SK-N-SH treated with all-trans-retinoic acid at 6 μM for 48 hours (cell line): ENCODE data around the gene SUSD4.

Source experiments
- ARNTL ChIP-seq: fragments of 450-650 bp; formaldehyde crosslinking; IDR thresholded peaks from 2 replicates; pipeline ENCODE4 v1.5.0; 2020; ENCODE audit warnings: low read depth, mild to moderate bottlenecking, moderate library complexity, borderline replicate concordance
- CREB5 ChIP-seq: fragments of 250-450 bp; sonication (Bioruptor Pico); IDR thresholded peaks from 2 replicates; pipeline ENCODE4 v1.5.1; 2020; ENCODE audit warnings: low read depth, mild to moderate bottlenecking, moderate library complexity
- ESRRG ChIP-seq: fragments of 250-450 bp; sonication (Bioruptor Pico); IDR thresholded peaks from 2 replicates; pipeline ENCODE4 v1.6.1; 2021; ENCODE audit warnings: mild to moderate bottlenecking
- ISL1 ChIP-seq: fragments of 250-450 bp; sonication (Bioruptor Pico); IDR thresholded peaks from 2 replicates; pipeline ENCODE4 v2.1.2; 2022; ENCODE audit warnings: mild to moderate bottlenecking, moderate library complexity
- OSR1 ChIP-seq: fragments of 250-450 bp; sonication (Bioruptor Pico); IDR thresholded peaks from 2 replicates; pipeline ENCODE4 v1.8.0; 2022; ENCODE audit warnings: moderate library complexity, mild to moderate bottlenecking, inconsistent platforms
- PATZ1 ChIP-seq: fragments of 250-450 bp; sonication (Bioruptor Pico); IDR thresholded peaks from 2 replicates; pipeline ENCODE4 v1.8.0; 2020; ENCODE audit warnings: mild to moderate bottlenecking, moderate library complexity, borderline replicate concordance
- POU6F1 ChIP-seq: fragments of 250-450 bp; sonication (Bioruptor Pico); IDR thresholded peaks from 2 replicates; pipeline ENCODE4 v1.8.0; 2021; ENCODE audit warnings: low read depth, mild to moderate bottlenecking, moderate library complexity, borderline replicate concordance
- PPARA ChIP-seq: fragments of 250-450 bp; sonication (Bioruptor Pico); IDR thresholded peaks from 2 replicates; pipeline ENCODE4 v1.5.0; 2020; ENCODE audit warnings: mild to moderate bottlenecking, borderline replicate concordance
- RARB ChIP-seq: fragments of 250-450 bp; sonication (Bioruptor Pico); IDR thresholded peaks from 2 replicates; pipeline ENCODE4 v1.8.0; 2021; ENCODE audit warnings: mild to moderate bottlenecking, moderate library complexity
- SNAI2 ChIP-seq: fragments of 250-450 bp; sonication (Bioruptor Pico); IDR thresholded peaks from 2 replicates; pipeline ENCODE4 v1.5.0; 2020; ENCODE audit warnings: mild to moderate bottlenecking, moderate library complexity
- ZC3H10 ChIP-seq: fragments of 250-450 bp; sonication (Bioruptor Pico); IDR thresholded peaks from 2 replicates; pipeline ENCODE4 v1.5.1; 2021; ENCODE audit warnings: mild to moderate bottlenecking, moderate library complexity
- ZFP3 ChIP-seq: fragments of 250-450 bp; sonication (Bioruptor Pico); IDR thresholded peaks from 2 replicates; pipeline ENCODE4 v1.5.0; 2020; ENCODE audit warnings: mild to moderate bottlenecking, moderate library complexity
- ZNF565 ChIP-seq: fragments of 450-650 bp; formaldehyde crosslinking; conservative IDR thresholded peaks from 2 replicates; pipeline ENCODE4 v1.5.0; 2020; ENCODE audit warnings: low read depth, mild to moderate bottlenecking, moderate library complexity

- no peak for TF ChIP-seq PPARA
- TF ChIP-seq ZFP3 = no peak
- no peak for TF ChIP-seq ISL1 (CRISPR knock-in tag)
- no peak for TF ChIP-seq ESRRG (CRISPR knock-in tag)
- TF ChIP-seq ZC3H10 (CRISPR knock-in tag) = no peak
- no peak for TF ChIP-seq PATZ1 (CRISPR knock-in tag)
- TF ChIP-seq CREB5 = no peak
- TF ChIP-seq SNAI2 (CRISPR knock-in tag) = no peak
- no peak for TF ChIP-seq ARNTL (CRISPR knock-in tag)
- TF ChIP-seq RARB = no peak
- no peak for TF ChIP-seq OSR1 (CRISPR knock-in tag)
- no peak for TF ChIP-seq ZNF565 (CRISPR knock-in tag)
- no peak for TF ChIP-seq POU6F1 (CRISPR knock-in tag)
These were observed 165.4 kb downstream of the SUSD4 start for GRCh38 chr1:223198628-223198965.
